Suprapubic skin (tissue), 4 donors: ENCODE data around the gene ADAT3. TPM values are rescaled to one million over a fixed set of nuclear protein-coding genes. Genes with fewer than 3 reads are reported as not detected.
A peak's percentile ranks its signal among the peaks of the same experiment; 100 is the strongest.

Experiments
- DNase-seq, 2 donors: peaks; one replicate each; pipeline ENCODE4 v3.0.0-alpha.2; 2019; ENCODE audit warnings: low spot score in 2 of 2
- H3K27ac ChIP-seq: fragments of 200-600 bp; sonication (generic); one replicate; pipeline ENCODE4 v1.5.1; 2019
- H3K27me3 ChIP-seq: fragments of 200-600 bp; sonication (generic); one replicate; pipeline ENCODE4 v1.5.1; 2019
- H3K36me3 ChIP-seq: fragments of 200-600 bp; sonication (generic); one replicate; pipeline ENCODE4 v1.5.1; 2019
- H3K4me1 ChIP-seq: fragments of 200-600 bp; sonication (generic); one replicate; pipeline ENCODE4 v1.5.1; 2019
- H3K4me3 ChIP-seq: fragments of 200-600 bp; sonication (generic); one replicate; pipeline ENCODE4 v1.5.1; 2019; ENCODE audit warnings: mild to moderate bottlenecking
- H3K9me3 ChIP-seq: fragments of 200-600 bp; sonication (generic); one replicate; pipeline ENCODE4 v1.5.1; 2019
- EP300 ChIP-seq: sonication (generic); formaldehyde crosslinking; IDR thresholded peaks from one replicate; pipeline ENCODE4 v1.6.1; 2017; ENCODE audit warnings: antibody characterized with exemption
- POLR2A ChIP-seq, 2 donors: fragments of 450-650 bp; IDR thresholded peaks; one replicate each; pipeline ENCODE4 v1.6.1; 2017; ENCODE audit warnings: antibody characterized with exemption in 2 of 2, mild to moderate bottlenecking in 2 of 2, moderate library complexity in 2 of 2
- POLR2AphosphoS5 ChIP-seq, 3 donors: sonication (generic); formaldehyde crosslinking; IDR thresholded peaks; one replicate each; pipeline ENCODE4 v1.6.1; 2017; ENCODE audit warnings: antibody characterized with exemption in 3 of 3
- WGBS: methylation state at CpG from one replicate; pipeline ENCODE4 v1.1.5; 2018; 5-methylcytosine and 5-hydroxymethylcytosine counted together
- total RNA-seq, 4 donors: library from RNA; depleted of rRNA; stranded (reverse); fragments of >200 nt; gene quantifications; one replicate each; pipeline ENCODE4 v1.1.0, GENCODE V29; 2016
- TF ChIP-seq, protein P1 (sequence below), 2 donors: fragments of 200-600 bp in 1 of 2; fragments of 450-650 bp in 1 of 2; sonication (generic) in 1 of 2; IDR thresholded peaks; one replicate each; pipeline ENCODE4 v1.5.1; 2016 to 2019; ENCODE audit warnings: antibody characterized with exemption in 2 of 2, mild to moderate bottlenecking in 1 of 2, moderate library complexity in 1 of 2

Gene ADAT3
- total RNA-seq, 4 donors from 2014 or later = 13.4 to 26.7 (median 22.3) TPM

- 16% methylated on average over 27 of the region's 42 CpGs for WGBS
- TF ChIP-seq POLR2A (IDR thresholded peaks at IDR 0.05) (no peak), POLR2AphosphoS5 (IDR thresholded peaks at IDR 0.05) (peak in 1 of 3 donors; percentile 14)
- TF ChIP-seq, protein P1, sequence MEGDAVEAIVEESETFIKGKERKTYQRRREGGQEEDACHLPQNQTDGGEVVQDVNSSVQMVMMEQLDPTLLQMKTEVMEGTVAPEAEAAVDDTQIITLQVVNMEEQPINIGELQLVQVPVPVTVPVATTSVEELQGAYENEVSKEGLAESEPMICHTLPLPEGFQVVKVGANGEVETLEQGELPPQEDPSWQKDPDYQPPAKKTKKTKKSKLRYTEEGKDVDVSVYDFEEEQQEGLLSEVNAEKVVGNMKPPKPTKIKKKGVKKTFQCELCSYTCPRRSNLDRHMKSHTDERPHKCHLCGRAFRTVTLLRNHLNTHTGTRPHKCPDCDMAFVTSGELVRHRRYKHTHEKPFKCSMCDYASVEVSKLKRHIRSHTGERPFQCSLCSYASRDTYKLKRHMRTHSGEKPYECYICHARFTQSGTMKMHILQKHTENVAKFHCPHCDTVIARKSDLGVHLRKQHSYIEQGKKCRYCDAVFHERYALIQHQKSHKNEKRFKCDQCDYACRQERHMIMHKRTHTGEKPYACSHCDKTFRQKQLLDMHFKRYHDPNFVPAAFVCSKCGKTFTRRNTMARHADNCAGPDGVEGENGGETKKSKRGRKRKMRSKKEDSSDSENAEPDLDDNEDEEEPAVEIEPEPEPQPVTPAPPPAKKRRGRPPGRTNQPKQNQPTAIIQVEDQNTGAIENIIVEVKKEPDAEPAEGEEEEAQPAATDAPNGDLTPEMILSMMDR (IDR thresholded peaks at IDR 0.05) = peak; percentile 84 to 92
Measured at GRCh38 chr19:1929021-1929742, 24.0 kb downstream of the ADAT3 start.

DNA sequence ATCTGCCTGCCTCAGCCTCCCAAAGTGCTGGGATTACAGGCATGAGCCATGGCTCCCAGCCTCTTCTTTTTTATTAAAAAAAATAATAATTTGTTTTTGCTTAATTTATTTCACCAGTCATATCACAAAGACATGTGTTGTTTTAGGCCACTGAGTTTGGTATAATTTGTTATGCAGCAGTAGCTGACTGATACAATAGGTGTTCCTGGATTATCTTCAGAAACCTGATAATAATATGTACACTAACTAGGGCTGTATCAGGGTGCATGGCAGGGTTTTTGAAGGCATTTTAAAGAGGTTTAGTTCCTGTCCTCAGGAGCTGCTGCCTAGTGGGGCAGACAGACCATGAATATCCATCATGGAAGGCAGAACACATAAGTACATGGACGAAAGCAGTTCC is 26.2 kb downstream of the ADAT3 start:
- Histone ChIP-seq H3K27me3 (no peaks in the 10 kb centered on the region), H3K36me3 (no peaks in the 10 kb centered on the region), H3K9me3 (no peaks in the 10 kb centered on the region), H3K4me1 (peaks cover 15% of the 10 kb centered on the region), H3K27ac (no peak overlapping the region), H3K4me3 (no peak overlapping the region)
- DNase-seq = no peak
- TF ChIP-seq, protein P1 (IDR thresholded peaks at IDR 0.05) = no peak
- TF ChIP-seq POLR2AphosphoS5 (IDR thresholded peaks at IDR 0.05) (no peak), POLR2A (IDR thresholded peaks at IDR 0.05) (no peak), EP300 (no peak)
- 82% methylated on average over 1 of the region's 1 CpG for WGBS

More at GRCh38 chr19:1929021-1929742, 24.0 kb downstream of the ADAT3 start:
- Histone ChIP-seq H3K27me3 (no peaks in the 10 kb centered on the region), H3K4me3 (peak overlapping the region; percentile 40), H3K9me3 (no peaks in the 10 kb centered on the region), H3K36me3 (peaks cover 17% of the 10 kb centered on the region), H3K27ac (no peak overlapping the region), H3K4me1 (peaks cover 15% of the 10 kb centered on the region)
- no peak for DNase-seq

GRCh38 chr19:1932395-1932794 is 27.2 kb downstream of the ADAT3 start:
- no peaks in the 10 kb centered on the region for H3K9me3 ChIP-seq
- DNase-seq = no peak
- no peak for TF ChIP-seq POLR2A (IDR thresholded peaks at IDR 0.05)
- no peak for TF ChIP-seq POLR2AphosphoS5 (IDR thresholded peaks at IDR 0.05)
- TF ChIP-seq, protein P1 (IDR thresholded peaks at IDR 0.05) = no peak
- no peak for TF ChIP-seq EP300
- 93% methylated on average over 8 of the region's 8 CpGs for WGBS
- H3K36me3 ChIP-seq = no peaks in the 10 kb centered on the region
- H3K4me3 ChIP-seq = no peak overlapping the region
- no peaks in the 10 kb centered on the region for H3K27me3 ChIP-seq
- peaks cover 15% of the 10 kb centered on the region for H3K4me1 ChIP-seq
- H3K27ac ChIP-seq = no peak overlapping the region

- TF ChIP-seq EP300 = no peak
- H3K27ac ChIP-seq = no peak overlapping the region
- WGBS = 54% methylated on average over 5 of the region's 7 CpGs
- no peaks in the 10 kb centered on the region for H3K36me3 ChIP-seq
- no peaks in the 10 kb centered on the region for H3K27me3 ChIP-seq
- no peak for DNase-seq
- H3K4me3 ChIP-seq = no peak overlapping the region
- no peaks in the 10 kb centered on the region for H3K9me3 ChIP-seq
- peaks cover 15% of the 10 kb centered on the region for H3K4me1 ChIP-seq
Measured at GRCh38 chr19:1933244-1933643, 28.0 kb downstream of the ADAT3 start.

- TF ChIP-seq POLR2A (IDR thresholded peaks at IDR 0.05) = no peak
- Histone ChIP-seq H3K27me3 (no peaks in the 10 kb centered on the region), H3K4me3 (no peak overlapping the region), H3K27ac (no peak overlapping the region), H3K4me1 (peaks cover 13% of the 10 kb centered on the region), H3K36me3 (no peaks in the 10 kb centered on the region), H3K9me3 (no peaks in the 10 kb centered on the region)
- WGBS = 85% methylated on average over 4 of the region's 8 CpGs
- no peak for DNase-seq
Measured at GRCh38 chr19:1933942-1934341, 28.7 kb downstream of the ADAT3 start.

- DNase-seq = no peak
- TF ChIP-seq EP300 (no peak), POLR2AphosphoS5 (IDR thresholded peaks at IDR 0.05) (no peak), POLR2A (IDR thresholded peaks at IDR 0.05) (no peak)
- TF ChIP-seq, protein P1 (IDR thresholded peaks at IDR 0.05) = no peak
- no peaks in the 10 kb centered on the region for H3K27me3 ChIP-seq
- 64% methylated on average over 11 of the region's 11 CpGs for WGBS
- no peak overlapping the region for H3K27ac ChIP-seq
- H3K36me3 ChIP-seq = no peaks in the 10 kb centered on the region
- H3K9me3 ChIP-seq = no peaks in the 10 kb centered on the region
- H3K4me1 ChIP-seq = peaks cover 12% of the 10 kb centered on the region
- no peak overlapping the region for H3K4me3 ChIP-seq
Measured at GRCh38 chr19:1935484-1936208, 30.4 kb downstream of the ADAT3 start.
